ENCODE results near the gene GLT8D2.

- no peak for TF ChIP-seq CTCF (IDR thresholded peaks at IDR 0.05; ENCODE audit: poor library complexity)
- no peak for TF ChIP-seq EZH2 (IDR thresholded peaks at IDR 0.05; ENCODE audit: borderline replicate concordance)
Measured at GRCh38 chr12:104023710-104024109, 26.3 kb downstream of the GLT8D2 start.
